Caco-2 (cell line): ENCODE results near the gene NUDCD3. TPM values are rescaled to one million over a fixed set of nuclear protein-coding genes. Genes with fewer than 3 reads are reported as not detected.

Experiments
- BruUV-seq: library from RNA; stranded (reverse); fragments of 400-500 nt; replicated peaks from 2 replicates; lab custom pipeline; 2021; lab: Mats Ljungman, UMichigan
- CTCF ChIA-PET: fragments of 300-600 bp; sonication (Branson Sonifier 250); formaldehyde crosslinking; loops from one replicate; lab custom pipeline; 2022; ENCODE audit warnings: antibody characterized with exemption; lab: Charles Lee
- POLR2A ChIA-PET: fragments of 300-600 bp; sonication (Branson Sonifier 250); formaldehyde crosslinking; loops from one replicate; lab custom pipeline; 2022; ENCODE audit warnings: antibody characterized with exemption; lab: Charles Lee
- DNase-seq, 2 experiments: peaks; one replicate each; pipeline versions ENCODE4 v3.0.0 to v3.0.0-alpha.2; 2020 to 2022
- H3K27me3 ChIP-seq: replicated peaks from 2 replicates; pipeline ENCODE4 v1.6.0; 2011; ENCODE audit warnings: low read length; ENCODE audit not compliant: control insufficient read depth, insufficient read depth
- H3K36me3 ChIP-seq: 2 replicates; pipeline ENCODE4 v1.5.1; 2011; ENCODE audit warnings: low read length; ENCODE audit not compliant: control insufficient read depth, insufficient read depth
- H3K4me1 ChIP-seq: fragments of 250-450 bp; sonication (Bioruptor Pico); 2 replicates; pipeline ENCODE4 v1.5.1; 2020; ENCODE audit warnings: mild to moderate bottlenecking
- H3K4me3 ChIP-seq: 2 replicates; pipeline ENCODE4 v1.5.1; 2011; ENCODE audit warnings: low read depth, mild to moderate bottlenecking, control low read depth, low read length
- H3K9me3 ChIP-seq: fragments of 250-450 bp; sonication (Bioruptor Pico); 2 replicates; pipeline ENCODE4 v1.5.1; 2020; ENCODE audit warnings: mild to moderate bottlenecking, moderate library complexity
- H3K27ac Mint-ChIP-seq: one replicate; pipeline ENCODE4 v1.8.0; 2022; ENCODE audit warnings: mixed read lengths; ENCODE audit not compliant: unreplicated experiment
- H3K27me3 Mint-ChIP-seq: one replicate; pipeline ENCODE4 v1.8.0; 2022; ENCODE audit warnings: mixed read lengths; ENCODE audit not compliant: insufficient read depth, unreplicated experiment
- H3K36me3 Mint-ChIP-seq: one replicate; pipeline ENCODE4 v1.8.0; 2022; ENCODE audit warnings: mild to moderate bottlenecking, mixed read lengths; ENCODE audit not compliant: insufficient read depth, unreplicated experiment
- H3K4me1 Mint-ChIP-seq: one replicate; pipeline ENCODE4 v1.8.0; 2022; ENCODE audit warnings: low read depth, mixed read lengths; ENCODE audit not compliant: unreplicated experiment
- H3K4me3 Mint-ChIP-seq: one replicate; pipeline ENCODE4 v1.8.0; 2022; ENCODE audit warnings: mild to moderate bottlenecking, moderate library complexity, mixed read lengths; ENCODE audit not compliant: unreplicated experiment
- H3K9me3 Mint-ChIP-seq: one replicate; pipeline ENCODE4 v1.8.0; 2022; ENCODE audit warnings: mixed read lengths; ENCODE audit not compliant: unreplicated experiment
- intact Hi-C: fragments of 100-400 bp; cut with micrococcal nuclease; formaldehyde crosslinking; loops from one replicate; pipeline ENCODE4 v1.10.0; 2022; ENCODE audit not compliant: unreplicated experiment
- total RNA-seq: library from RNA; stranded (reverse); gene quantifications from 2 replicates; pipeline ENCODE4 v1.2.3, GENCODE V29; 2022
- TF ChIP-seq, protein P1 (sequence below), 2 experiments: fragments of 200-600 bp in 1 of 2; IDR thresholded peaks; 1 replicate in 1 of 2; 2 replicates in 1 of 2; pipeline versions ENCODE4 v1.5.1 to v1.8.0; 2011 to 2022; ENCODE audit warnings: antibody characterized with exemption in 1 of 2, control low read depth in 1 of 2, inconsistent platforms in 1 of 2, low read depth in 1 of 2, low read length in 1 of 2, mild to moderate bottlenecking in 1 of 2, moderate library complexity in 1 of 2; ENCODE audit not compliant: insufficient read depth in 1 of 2, severe bottlenecking in 1 of 2, unreplicated experiment in 1 of 2

The NUDCD3 gene
- total RNA-seq, 1 experiment from 2014 or later, result 116 TPM

DNA sequence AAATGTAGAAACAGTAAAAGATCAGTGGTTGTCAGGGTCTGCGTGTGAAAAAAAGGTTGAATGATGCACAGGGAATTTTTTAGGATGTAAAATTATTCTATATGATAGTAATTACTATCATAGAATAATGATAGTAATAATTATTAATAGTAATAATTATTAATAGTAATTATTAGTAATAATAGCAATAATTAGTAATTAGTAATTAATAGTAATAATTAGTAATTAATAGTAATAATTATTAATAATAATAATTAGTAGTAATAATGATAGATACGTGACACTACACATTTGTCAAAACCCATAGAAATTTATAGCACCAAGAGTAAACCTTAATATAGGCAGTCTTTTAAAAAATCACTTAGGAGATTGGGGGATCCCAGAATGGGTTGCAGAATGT is 4.5 kb upstream of the NUDCD3 start:
- intact Hi-C loops, result no loop called here
- H3K4me1 ChIP-seq, result no peaks in the 10 kb centered on the region
- ChIA-PET POLR2A (no interaction called here), CTCF (no interaction called here)
- no peaks in the 10 kb centered on the region for H3K27me3 ChIP-seq
- no peaks in the 10 kb centered on the region for H3K9me3 ChIP-seq
- TF ChIP-seq, protein P1, sequence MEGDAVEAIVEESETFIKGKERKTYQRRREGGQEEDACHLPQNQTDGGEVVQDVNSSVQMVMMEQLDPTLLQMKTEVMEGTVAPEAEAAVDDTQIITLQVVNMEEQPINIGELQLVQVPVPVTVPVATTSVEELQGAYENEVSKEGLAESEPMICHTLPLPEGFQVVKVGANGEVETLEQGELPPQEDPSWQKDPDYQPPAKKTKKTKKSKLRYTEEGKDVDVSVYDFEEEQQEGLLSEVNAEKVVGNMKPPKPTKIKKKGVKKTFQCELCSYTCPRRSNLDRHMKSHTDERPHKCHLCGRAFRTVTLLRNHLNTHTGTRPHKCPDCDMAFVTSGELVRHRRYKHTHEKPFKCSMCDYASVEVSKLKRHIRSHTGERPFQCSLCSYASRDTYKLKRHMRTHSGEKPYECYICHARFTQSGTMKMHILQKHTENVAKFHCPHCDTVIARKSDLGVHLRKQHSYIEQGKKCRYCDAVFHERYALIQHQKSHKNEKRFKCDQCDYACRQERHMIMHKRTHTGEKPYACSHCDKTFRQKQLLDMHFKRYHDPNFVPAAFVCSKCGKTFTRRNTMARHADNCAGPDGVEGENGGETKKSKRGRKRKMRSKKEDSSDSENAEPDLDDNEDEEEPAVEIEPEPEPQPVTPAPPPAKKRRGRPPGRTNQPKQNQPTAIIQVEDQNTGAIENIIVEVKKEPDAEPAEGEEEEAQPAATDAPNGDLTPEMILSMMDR (IDR thresholded peaks at IDR 0.05; ENCODE audit: insufficient read depth in 1 of 2, low read depth in 1 of 2, low read length in 1 of 2, severe bottlenecking in 1 of 2, unreplicated experiment in 1 of 2), result no peak
- BruUV-seq, result no TSS peak
- H3K4me1 Mint-ChIP-seq, result peaks cover under 1% of the 10 kb centered on the region
- H3K9me3 Mint-ChIP-seq, result no peaks in the 10 kb centered on the region
- H3K4me3 Mint-ChIP-seq, result no peak overlapping the region
- H3K27me3 Mint-ChIP-seq, result no peaks in the 10 kb centered on the region
- peaks cover 6% of the 10 kb centered on the region for H3K36me3 Mint-ChIP-seq
- no peak overlapping the region for H3K27ac Mint-ChIP-seq
- no peak overlapping the region for H3K4me3 ChIP-seq
- DNase-seq, result no peak
- no peaks in the 10 kb centered on the region for H3K36me3 ChIP-seq

DNA sequence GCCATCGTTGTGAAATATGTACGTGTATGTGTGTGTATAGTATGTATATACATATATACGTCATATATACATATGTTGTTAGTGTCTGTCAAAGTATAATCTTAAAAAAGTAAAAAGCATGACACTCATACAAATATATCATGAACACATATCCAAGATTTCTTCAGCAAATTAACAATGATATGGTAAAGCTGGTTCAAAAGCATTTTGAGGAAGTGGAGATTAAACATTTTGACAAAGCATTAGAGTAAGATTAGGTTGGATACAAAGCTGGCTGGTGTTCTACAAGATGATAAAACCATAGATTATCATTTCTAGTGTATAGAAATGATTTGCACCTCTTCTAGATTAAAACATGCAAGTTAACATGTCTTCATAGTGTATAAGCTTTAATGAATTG is 771 bp upstream of the NUDCD3 start:
- BruUV-seq, result TSS peak; percentile 97
- Mint-ChIP-seq H3K4me1 (peaks cover 18% of the 10 kb centered on the region), H3K9me3 (no peaks in the 10 kb centered on the region), H3K36me3 (peaks cover 7% of the 10 kb centered on the region), H3K27me3 (no peaks in the 10 kb centered on the region), H3K27ac (peak overlapping the region; percentile 90), H3K4me3 (peak overlapping the region; percentile 80)
- Histone ChIP-seq H3K27me3 (no peaks in the 10 kb centered on the region), H3K4me1 (peaks cover 10% of the 10 kb centered on the region; the same call in 1 of the 2 replicates), H3K4me3 (peak overlapping the region; percentile 81), H3K36me3 (no peaks in the 10 kb centered on the region), H3K9me3 (no peaks in the 10 kb centered on the region)
- TF ChIP-seq, protein P1 (IDR thresholded peaks at IDR 0.05; ENCODE audit: insufficient read depth in 1 of 2, low read depth in 1 of 2, low read length in 1 of 2, severe bottlenecking in 1 of 2, unreplicated experiment in 1 of 2), result no peak
- ChIA-PET CTCF (interaction anchor here (1.9 to 2.5 kb wide), 2 partner anchors 43 to 74 kb away, joined by 6 to 10 read pairs; no protein-coding TSS in a partner anchor), POLR2A (interaction anchor here (1.4 to 2.0 kb wide), 2 partner anchors 18 to 82 kb away, joined by 4 to 7 read pairs; partner anchors contain the start of gene DDX56)
- intact Hi-C loops, result loop anchor here (2.0 kb wide), 1 partner anchor 50 kb away; the partner anchor contains the start of gene NPC1L1
- no peak for DNase-seq

DNA sequence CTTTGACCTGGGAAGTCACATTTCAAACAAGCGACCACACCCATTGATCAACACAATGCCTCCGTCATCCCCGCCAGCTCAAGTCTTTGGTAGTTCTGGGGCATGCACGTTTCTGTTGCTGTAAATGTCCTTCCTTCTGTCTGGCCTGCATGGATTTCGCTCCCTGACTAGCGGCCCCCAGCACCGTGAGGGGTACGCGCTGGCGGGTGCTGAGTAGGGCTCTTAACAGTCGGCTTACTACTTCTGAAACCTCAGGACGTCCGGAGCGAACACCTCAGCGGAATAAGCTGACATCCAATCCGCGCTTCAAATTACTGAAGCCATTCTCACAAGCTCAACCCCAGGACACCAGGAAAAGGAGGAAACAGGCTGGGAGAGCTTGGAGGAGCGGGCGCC is 505 bp downstream of the NUDCD3 start:
- TF ChIP-seq, protein P1 (IDR thresholded peaks at IDR 0.05; ENCODE audit: insufficient read depth in 1 of 2, low read depth in 1 of 2, low read length in 1 of 2, severe bottlenecking in 1 of 2, unreplicated experiment in 1 of 2), result no peak
- ChIA-PET POLR2A (interaction anchor here (0.6 to 2.0 kb wide), 3 partner anchors 17 to 989 kb away, joined by 4 to 10 read pairs (median 7); partner anchors contain the start of gene DDX56), CTCF (interaction anchor here (0.6 to 2.5 kb wide), 3 partner anchors 22 to 76 kb away, joined by 4 to 10 read pairs (median 6); no protein-coding TSS in a partner anchor)
- Histone ChIP-seq H3K27me3 (no peaks in the 10 kb centered on the region), H3K4me3 (peak overlapping the region; percentile 81), H3K9me3 (no peaks in the 10 kb centered on the region), H3K4me1 (peaks cover 10% of the 10 kb centered on the region; the same call in 1 of the 2 replicates), H3K36me3 (no peaks in the 10 kb centered on the region)
- peak overlapping the region; percentile 80 for H3K4me3 Mint-ChIP-seq
- peak overlapping the region; percentile 90 for H3K27ac Mint-ChIP-seq
- no peaks in the 10 kb centered on the region for H3K9me3 Mint-ChIP-seq
- intact Hi-C loops, result loop anchor here (1.0 to 2.0 kb wide), 2 partner anchors 51 to 75 kb away; partner anchors contain the start of gene NPC1L1
- H3K36me3 Mint-ChIP-seq, result peaks cover 17% of the 10 kb centered on the region
- TSS peak; percentile 54 for BruUV-seq
- no peaks in the 10 kb centered on the region for H3K27me3 Mint-ChIP-seq
- peaks cover 24% of the 10 kb centered on the region for H3K4me1 Mint-ChIP-seq
- DNase-seq, result no peak
